GM21515 (cell line): ENCODE measurements around the gene ATP10A.

ENCODE experiments used
- ATAC-seq: cut with Tn5 transposase; IDR thresholded peaks from one replicate; pipeline ENCODE4 v1.9.1; 2021; ENCODE audit not compliant: unreplicated experiment

ATP10A gene

GRCh38 chr15:25863111-25863967 is at the start of gene ATP10A:
ATP10A (minus strand) TSS chr15:25863327; CDS start chr15:25863096, 231 bp downstream.
- no peak for ATAC-seq

GRCh38 chr15:25912035-25912434 is 48.9 kb upstream of the ATP10A start:
- no peak for ATAC-seq

GRCh38 chr15:25910832-25911231 is 47.7 kb upstream of the ATP10A start:
- ATAC-seq: no peak

- no peak for ATAC-seq
These were observed 46.7 kb upstream of the ATP10A start for GRCh38 chr15:25909806-25910205.

- no peak for ATAC-seq
These were observed 46.2 kb upstream of the ATP10A start for GRCh38 chr15:25909325-25909724.

- ATAC-seq: no peak
These were observed 42.0 kb upstream of the ATP10A start for GRCh38 chr15:25905140-25905539.

- no peak for ATAC-seq
These were observed 40.0 kb upstream of the ATP10A start for GRCh38 chr15:25903024-25903581.

- no peak for ATAC-seq
These were observed 38.9 kb upstream of the ATP10A start for GRCh38 chr15:25901811-25902605.

- ATAC-seq: no peak
These were observed 37.8 kb upstream of the ATP10A start for GRCh38 chr15:25900901-25901300.

- no peak for ATAC-seq
These were observed 37.3 kb upstream of the ATP10A start for GRCh38 chr15:25900431-25900830.

GRCh38 chr15:25899870-25900269 is 36.7 kb upstream of the ATP10A start:
- ATAC-seq: no peak

- no peak for ATAC-seq
These were observed 34.5 kb upstream of the ATP10A start for GRCh38 chr15:25897658-25898057.

- no peak for ATAC-seq
These were observed 31.3 kb upstream of the ATP10A start for GRCh38 chr15:25894371-25894902.

- ATAC-seq: no peak
These were observed 30.5 kb upstream of the ATP10A start for GRCh38 chr15:25893596-25893995.

GRCh38 chr15:25892126-25892525 is 29.0 kb upstream of the ATP10A start:
- ATAC-seq: no peak

GRCh38 chr15:25891081-25891480 is 28.0 kb upstream of the ATP10A start:
- ATAC-seq: no peak

GRCh38 chr15:25890529-25890928 is 27.4 kb upstream of the ATP10A start:
- no peak for ATAC-seq

- ATAC-seq: no peak
These were observed 24.7 kb upstream of the ATP10A start for GRCh38 chr15:25887870-25888269.

GRCh38 chr15:25886498-25887140 is 23.5 kb upstream of the ATP10A start:
- ATAC-seq: no peak

- no peak for ATAC-seq
These were observed 21.2 kb upstream of the ATP10A start for GRCh38 chr15:25884370-25884769.
